SK-N-SH treated with all-trans-retinoic acid at 6 μM for 48 hours (cell line): Measurements from ENCODE around the gene TRIM44.

Experiments
- ATAC-seq: fragments of 200-7000 bp; cut with Tn5 transposase; 3 replicates; pipeline ENCODE4 v1.9.1; 2020; ENCODE audit warnings: mild to moderate bottlenecking, moderate library complexity
- ARNTL ChIP-seq: fragments of 450-650 bp; formaldehyde crosslinking; IDR thresholded peaks from 2 replicates; pipeline ENCODE4 v1.5.0; 2020; ENCODE audit warnings: low read depth, mild to moderate bottlenecking, moderate library complexity, borderline replicate concordance
- CREB5 ChIP-seq: fragments of 250-450 bp; sonication (Bioruptor Pico); IDR thresholded peaks from 2 replicates; pipeline ENCODE4 v1.5.1; 2020; ENCODE audit warnings: low read depth, mild to moderate bottlenecking, moderate library complexity
- CSDC2 ChIP-seq: fragments of 250-450 bp; sonication (Bioruptor Pico); IDR thresholded peaks from 2 replicates; pipeline ENCODE4 v1.5.0; 2020; ENCODE audit warnings: mild to moderate bottlenecking, moderate library complexity
- CSRNP3 ChIP-seq: fragments of 250-450 bp; sonication (Bioruptor Pico); IDR thresholded peaks from 2 replicates; pipeline ENCODE4 v1.5.1; 2021; ENCODE audit warnings: mild to moderate bottlenecking, moderate library complexity
- ESRRG ChIP-seq: fragments of 250-450 bp; sonication (Bioruptor Pico); IDR thresholded peaks from 2 replicates; pipeline ENCODE4 v1.6.1; 2021; ENCODE audit warnings: mild to moderate bottlenecking
- GLIS3 ChIP-seq: fragments of 250-450 bp; sonication (Bioruptor Pico); IDR thresholded peaks from 2 replicates; pipeline ENCODE4 v1.5.0; 2020; ENCODE audit warnings: mild to moderate bottlenecking, moderate library complexity
- ISL1 ChIP-seq: fragments of 250-450 bp; sonication (Bioruptor Pico); IDR thresholded peaks from 2 replicates; pipeline ENCODE4 v2.1.2; 2022; ENCODE audit warnings: mild to moderate bottlenecking, moderate library complexity
- PATZ1 ChIP-seq: fragments of 250-450 bp; sonication (Bioruptor Pico); IDR thresholded peaks from 2 replicates; pipeline ENCODE4 v1.8.0; 2020; ENCODE audit warnings: mild to moderate bottlenecking, moderate library complexity, borderline replicate concordance
- POU6F1 ChIP-seq: fragments of 250-450 bp; sonication (Bioruptor Pico); IDR thresholded peaks from 2 replicates; pipeline ENCODE4 v1.8.0; 2021; ENCODE audit warnings: low read depth, mild to moderate bottlenecking, moderate library complexity, borderline replicate concordance
- PPARA ChIP-seq: fragments of 250-450 bp; sonication (Bioruptor Pico); IDR thresholded peaks from 2 replicates; pipeline ENCODE4 v1.5.0; 2020; ENCODE audit warnings: mild to moderate bottlenecking, borderline replicate concordance
- SNAI2 ChIP-seq: fragments of 250-450 bp; sonication (Bioruptor Pico); IDR thresholded peaks from 2 replicates; pipeline ENCODE4 v1.5.0; 2020; ENCODE audit warnings: mild to moderate bottlenecking, moderate library complexity
- TCF4 ChIP-seq: fragments of 250-450 bp; sonication (Bioruptor Pico); IDR thresholded peaks from 2 replicates; pipeline ENCODE4 v1.8.0; 2021; ENCODE audit warnings: mild to moderate bottlenecking, moderate library complexity, borderline replicate concordance
- TOX ChIP-seq: fragments of 250-450 bp; sonication (Bioruptor Pico); IDR thresholded peaks from 2 replicates; pipeline ENCODE4 v1.8.0; 2021; ENCODE audit warnings: mild to moderate bottlenecking, moderate library complexity, borderline replicate concordance
- TSHZ2 ChIP-seq: fragments of 250-450 bp; sonication (Bioruptor Pico); IDR thresholded peaks from 2 replicates; pipeline ENCODE4 v1.5.0; 2020; ENCODE audit warnings: mild to moderate bottlenecking, moderate library complexity
- ZFP3 ChIP-seq: fragments of 250-450 bp; sonication (Bioruptor Pico); IDR thresholded peaks from 2 replicates; pipeline ENCODE4 v1.5.0; 2020; ENCODE audit warnings: mild to moderate bottlenecking, moderate library complexity
- ZFP30 ChIP-seq: fragments of 450-650 bp; formaldehyde crosslinking; IDR thresholded peaks from 2 replicates; pipeline ENCODE4 v1.5.0; 2022; ENCODE audit warnings: mild to moderate bottlenecking, moderate library complexity
- ZNF565 ChIP-seq: fragments of 450-650 bp; formaldehyde crosslinking; conservative IDR thresholded peaks from 2 replicates; pipeline ENCODE4 v1.5.0; 2020; ENCODE audit warnings: low read depth, mild to moderate bottlenecking, moderate library complexity
- ZNF70 ChIP-seq: fragments of 450-650 bp; formaldehyde crosslinking; IDR thresholded peaks from 2 replicates; pipeline ENCODE4 v1.5.0; 2020; ENCODE audit warnings: mild to moderate bottlenecking, moderate library complexity
- ZNF8 ChIP-seq: fragments of 450-650 bp; formaldehyde crosslinking; IDR thresholded peaks from 2 replicates; pipeline ENCODE4 v1.5.0; 2020; ENCODE audit warnings: mild to moderate bottlenecking, moderate library complexity

The TRIM44 gene

GRCh38 chr11:35662649-35663407, at the start of gene TRIM44:
TSS of gene TRIM44 (plus strand) at chr11:35662775. CDS start at chr11:35663112, 337 bp downstream.
- TF ChIP-seq TSHZ2 (CRISPR knock-in tag) = peak; percentile 34; the same call in 1 of the 2 replicates
- 0 out of 2 replicates have a peak, but pooled peaks have one; percentile 8 for TF ChIP-seq ZNF8
- TF ChIP-seq ISL1 (CRISPR knock-in tag) = no peak
- peak; percentile 35; the same call in 1 of the 2 replicates for TF ChIP-seq SNAI2 (CRISPR knock-in tag)
- peak; percentile 63; the same call in 1 of the 2 replicates for TF ChIP-seq ZFP3
- TF ChIP-seq CSDC2 = 0 out of 2 replicates have a peak, but pooled peaks have one; percentile 76
- TF ChIP-seq ARNTL (CRISPR knock-in tag) = no peak
- 0 out of 2 replicates have a peak, but pooled peaks have one; percentile 59 for TF ChIP-seq GLIS3 (CRISPR knock-in tag)
- ATAC-seq = peak; percentile 93

- no peak for ATAC-seq
- no peak for TF ChIP-seq ARNTL (CRISPR knock-in tag)
- no peak for TF ChIP-seq CSRNP3 (CRISPR knock-in tag)
These were observed 47.5 kb upstream of the TRIM44 start for GRCh38 chr11:35614939-35615569.

GRCh38 chr11:35615921-35616900, 46.4 kb upstream of the TRIM44 start:
- TF ChIP-seq ISL1 (CRISPR knock-in tag) (no peak), PPARA (CRISPR knock-in tag) (no peak), CSDC2 (no peak), ZNF70 (CRISPR knock-in tag) (no peak), TOX (CRISPR knock-in tag) (no peak), PATZ1 (CRISPR knock-in tag) (no peak), ARNTL (CRISPR knock-in tag) (no peak), POU6F1 (no peak), ZFP30 (CRISPR knock-in tag) (no peak), ZNF565 (no peak), ESRRG (CRISPR knock-in tag) (no peak), SNAI2 (CRISPR knock-in tag) (no peak), CREB5 (CRISPR knock-in tag) (no peak), GLIS3 (CRISPR knock-in tag) (no peak), TCF4 (CRISPR knock-in tag) (no peak)
- peak; percentile 7; the same call in 1 of the 3 replicates for ATAC-seq
